Measurements from ENCODE around the gene CFDP1.
A peak's percentile ranks its signal among the peaks of the same experiment; 100 is the strongest.
"Not testable (repeated sequence)": the region's sequence is repeated elsewhere in the genome, so short reads cannot be mapped to it uniquely, and the experiment has no call there.

CFDP1 gene

GRCh38 chr16:75471723-75472633 is 38.7 kb upstream of the CFDP1 start:
- no peaks in the 10 kb centered on the region for H3K9me3 ChIP-seq (ENCODE audit: control insufficient read depth, insufficient read depth, low read length)
- peaks cover 4% of the 10 kb centered on the region for H3K4me1 ChIP-seq (ENCODE audit: control insufficient read depth, low read length)
- TF ChIP-seq, protein P1, sequence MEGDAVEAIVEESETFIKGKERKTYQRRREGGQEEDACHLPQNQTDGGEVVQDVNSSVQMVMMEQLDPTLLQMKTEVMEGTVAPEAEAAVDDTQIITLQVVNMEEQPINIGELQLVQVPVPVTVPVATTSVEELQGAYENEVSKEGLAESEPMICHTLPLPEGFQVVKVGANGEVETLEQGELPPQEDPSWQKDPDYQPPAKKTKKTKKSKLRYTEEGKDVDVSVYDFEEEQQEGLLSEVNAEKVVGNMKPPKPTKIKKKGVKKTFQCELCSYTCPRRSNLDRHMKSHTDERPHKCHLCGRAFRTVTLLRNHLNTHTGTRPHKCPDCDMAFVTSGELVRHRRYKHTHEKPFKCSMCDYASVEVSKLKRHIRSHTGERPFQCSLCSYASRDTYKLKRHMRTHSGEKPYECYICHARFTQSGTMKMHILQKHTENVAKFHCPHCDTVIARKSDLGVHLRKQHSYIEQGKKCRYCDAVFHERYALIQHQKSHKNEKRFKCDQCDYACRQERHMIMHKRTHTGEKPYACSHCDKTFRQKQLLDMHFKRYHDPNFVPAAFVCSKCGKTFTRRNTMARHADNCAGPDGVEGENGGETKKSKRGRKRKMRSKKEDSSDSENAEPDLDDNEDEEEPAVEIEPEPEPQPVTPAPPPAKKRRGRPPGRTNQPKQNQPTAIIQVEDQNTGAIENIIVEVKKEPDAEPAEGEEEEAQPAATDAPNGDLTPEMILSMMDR (IDR thresholded peaks at IDR 0.05; ENCODE audit: low read depth, low read length, poor library complexity, severe bottlenecking): peak; percentile 80
- no peak for TF ChIP-seq EZH2phosphoT487 (IDR thresholded peaks at IDR 0.05; ENCODE audit: borderline replicate concordance, low read length)
- no peak overlapping the region for H3K27ac ChIP-seq (ENCODE audit: low read depth, low read length)
- H3K79me2 ChIP-seq (ENCODE audit: control insufficient read depth, low read length): no peaks in the 10 kb centered on the region
- no peaks in the 10 kb centered on the region for H3K9me2 ChIP-seq (replicated peaks; ENCODE audit: control insufficient read depth, low read length)
- no peaks in the 10 kb centered on the region for H3F3A ChIP-seq (ENCODE audit: control insufficient read depth, insufficient read depth)
- H3K4me2 ChIP-seq (ENCODE audit: low read length): no peak overlapping the region
- no peaks in the 10 kb centered on the region for H4K20me1 ChIP-seq (ENCODE audit: control insufficient read depth, insufficient read depth, low read depth, low read length)
- H3K36me3 ChIP-seq (ENCODE audit: control insufficient read depth, low read length): no peaks in the 10 kb centered on the region
- no peaks in the 10 kb centered on the region for H3K27me3 ChIP-seq (ENCODE audit: control insufficient read depth, low read length)
- H3K4me3 ChIP-seq (ENCODE audit: low read length): no peak overlapping the region

- Histone ChIP-seq H3K27ac (ENCODE audit: low read depth, low read length) (no peak overlapping the region), H3K9me3 (ENCODE audit: control insufficient read depth, insufficient read depth, low read length) (no peaks in the 10 kb centered on the region), H3K79me2 (ENCODE audit: control insufficient read depth, low read length) (peaks cover 24% of the 10 kb centered on the region), H3K4me3 (ENCODE audit: low read length) (no peak overlapping the region), H3F3A (ENCODE audit: control insufficient read depth, insufficient read depth) (no peaks in the 10 kb centered on the region), H3K9me2 (replicated peaks; ENCODE audit: control insufficient read depth, low read length) (no peaks in the 10 kb centered on the region), H3K4me1 (ENCODE audit: control insufficient read depth, low read length) (peaks cover 12% of the 10 kb centered on the region), H3K27me3 (ENCODE audit: control insufficient read depth, low read length) (no peaks in the 10 kb centered on the region), H4K20me1 (ENCODE audit: control insufficient read depth, insufficient read depth, low read depth, low read length) (peaks cover 1% of the 10 kb centered on the region), H3K4me2 (ENCODE audit: low read length) (no peak overlapping the region), H3K36me3 (ENCODE audit: control insufficient read depth, low read length) (no peaks in the 10 kb centered on the region)
- no peak for TF ChIP-seq EZH2phosphoT487 (IDR thresholded peaks at IDR 0.05; ENCODE audit: borderline replicate concordance, low read length)
- TF ChIP-seq, protein P1 (IDR thresholded peaks at IDR 0.05; ENCODE audit: low read depth, low read length, poor library complexity, severe bottlenecking): no peak
Observed at GRCh38 chr16:75466760-75467159, 33.5 kb upstream of the CFDP1 start.

DNA sequence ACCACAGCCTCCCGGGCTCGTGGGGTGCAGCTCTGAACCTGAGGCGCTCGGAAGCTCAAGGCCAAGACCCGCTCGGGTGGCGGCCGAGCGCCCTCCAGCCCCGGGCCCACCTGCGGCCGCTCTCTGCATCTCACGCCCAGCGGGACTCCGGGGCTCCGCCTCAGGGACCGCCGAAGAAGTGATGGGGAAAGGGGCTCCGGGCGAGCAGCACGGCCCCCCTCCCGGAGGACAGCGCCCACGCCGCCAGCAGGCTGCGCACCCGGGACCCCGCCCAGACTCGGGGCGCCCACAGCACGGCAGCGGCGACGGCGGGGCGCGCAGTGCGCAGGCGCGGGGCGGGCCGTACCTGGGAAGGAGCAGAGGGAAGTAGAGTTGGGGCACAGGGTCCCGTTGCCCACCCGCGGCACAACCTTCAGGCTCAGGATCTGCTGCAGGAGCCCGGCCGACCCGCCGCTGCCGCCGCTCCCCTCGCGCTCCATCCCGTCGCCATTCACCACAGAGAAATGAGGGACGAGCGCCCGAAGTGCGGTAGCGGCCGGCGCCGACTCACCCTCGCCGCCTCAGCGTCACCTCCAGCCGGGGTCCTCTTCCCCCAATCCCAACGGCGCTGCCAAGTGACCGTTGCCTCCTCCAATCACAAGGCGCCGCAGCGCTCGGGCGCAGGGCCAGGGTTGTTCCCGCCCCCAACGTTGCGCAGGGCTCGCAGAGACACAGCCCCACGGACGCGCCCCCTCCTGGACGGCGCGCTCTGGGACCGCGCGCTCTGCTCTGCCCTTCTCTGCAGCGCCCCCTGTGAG is 31.0 kb upstream of the CFDP1 start, which contains the start of gene TMEM170A:
TMEM170A (minus strand) TSS at position 568 of the 797 bp plus-strand sequence; CDS start at position 479, 89 bp downstream.
- peak within 1 kb of the TSS; percentile 57 for H3K27ac ChIP-seq (ENCODE audit: low read depth, low read length)

DNA sequence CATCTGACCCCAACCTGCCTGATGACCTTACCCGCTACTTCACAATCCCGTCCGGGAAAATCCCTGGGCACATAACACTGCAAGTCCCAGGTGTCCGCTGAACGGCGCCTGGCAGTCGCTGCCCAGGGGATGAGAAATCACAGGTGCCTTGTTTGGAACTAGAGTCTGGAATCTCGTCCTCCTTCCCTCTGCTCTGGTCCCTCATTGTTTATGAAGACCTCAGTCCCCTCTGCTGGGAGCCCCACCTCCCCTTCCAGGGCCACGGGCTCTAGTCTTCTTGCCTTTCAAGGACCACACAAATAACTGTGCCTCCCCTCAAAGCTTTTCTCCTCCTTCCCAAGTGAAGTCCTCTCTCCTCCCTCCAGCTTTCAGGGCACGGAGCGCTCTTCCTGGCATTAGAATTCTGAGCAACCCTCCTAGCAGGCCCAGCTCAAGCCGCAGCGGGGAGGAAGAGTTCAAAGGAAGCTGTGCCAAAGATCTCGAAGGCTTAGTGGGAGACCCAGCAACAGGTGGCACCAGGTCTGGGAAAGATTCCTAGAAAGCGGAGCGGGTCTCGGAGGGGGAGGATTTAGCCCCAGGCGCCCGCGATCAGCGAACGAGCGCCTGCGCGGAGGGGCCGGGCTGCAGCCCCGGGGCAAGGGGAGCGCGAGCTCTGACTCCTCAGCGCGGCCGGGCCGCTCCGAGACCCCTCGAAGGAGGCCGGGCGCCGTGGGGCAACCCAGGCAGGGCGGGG is 30.3 kb upstream of the CFDP1 start:
- not testable (repeated sequence) for H3K27me3 ChIP-seq (ENCODE audit: control insufficient read depth, low read length); H3F3A ChIP-seq (ENCODE audit: control insufficient read depth, insufficient read depth); H3K27ac ChIP-seq (ENCODE audit: low read depth, low read length); H3K9me2 ChIP-seq (replicated peaks; ENCODE audit: control insufficient read depth, low read length); H3K36me3 ChIP-seq (ENCODE audit: control insufficient read depth, low read length); H3K4me1 ChIP-seq (ENCODE audit: control insufficient read depth, low read length); H3K9me3 ChIP-seq (ENCODE audit: control insufficient read depth, insufficient read depth, low read length); H4K20me1 ChIP-seq (ENCODE audit: control insufficient read depth, insufficient read depth, low read depth, low read length)
- Histone ChIP-seq H3K4me2 (ENCODE audit: low read length) (peak overlapping the region; percentile 88), H3K4me3 (ENCODE audit: low read length) (peak overlapping the region; percentile 89), H3K79me2 (ENCODE audit: control insufficient read depth, low read length) (peaks cover 53% of the 10 kb centered on the region)

More for the DNA sequence above, 31.0 kb upstream of the CFDP1 start, which contains the start of gene TMEM170A:
- Histone ChIP-seq H3K4me1 (ENCODE audit: control insufficient read depth, low read length) (peaks cover 12% of the 10 kb centered on the region), H3K9me3 (ENCODE audit: control insufficient read depth, insufficient read depth, low read length) (no peaks in the 10 kb centered on the region), H4K20me1 (ENCODE audit: control insufficient read depth, insufficient read depth, low read depth, low read length) (peaks cover 6% of the 10 kb centered on the region), H3K27me3 (ENCODE audit: control insufficient read depth, low read length) (no peaks in the 10 kb centered on the region), H3K79me2 (ENCODE audit: control insufficient read depth, low read length) (peaks cover 49% of the 10 kb centered on the region), H3F3A (ENCODE audit: control insufficient read depth, insufficient read depth) (no peaks in the 10 kb centered on the region), H3K4me2 (ENCODE audit: low read length) (peak within 1 kb of the TSS; percentile 88), H3K9me2 (replicated peaks; ENCODE audit: control insufficient read depth, low read length) (no peaks in the 10 kb centered on the region), H3K4me3 (ENCODE audit: low read length) (peak within 1 kb of the TSS; percentile 89), H3K36me3 (ENCODE audit: control insufficient read depth, low read length) (peaks cover 3% of the 10 kb centered on the region; the same call in 1 of the 2 replicates)
- TF ChIP-seq, protein P1 (IDR thresholded peaks at IDR 0.05; ENCODE audit: low read depth, low read length, poor library complexity, severe bottlenecking): peak; percentile 100
- no peak for TF ChIP-seq EZH2phosphoT487 (IDR thresholded peaks at IDR 0.05; ENCODE audit: borderline replicate concordance, low read length)

All from DOHH2 (cell line).